Tibial nerve (tissue), 4 donors: ENCODE measurements around the gene SBNO2. TPM values are rescaled to one million over a fixed set of nuclear protein-coding genes. Genes with fewer than 3 reads are reported as not detected.

Experiments used
- DNase-seq, 2 donors: peaks; one replicate each; pipeline ENCODE4 v3.0.0-alpha.2; 2019; ENCODE audit warnings: low spot score in 2 of 2
- H3K27ac ChIP-seq, 4 donors: fragments of 200-600 bp; sonication (generic) in 3 of 4; one replicate each; pipeline ENCODE4 v1.5.1; 2017 to 2019; ENCODE audit warnings: mild to moderate bottlenecking in 1 of 4
- H3K27me3 ChIP-seq, 2 donors: fragments of 200-600 bp; sonication (generic) in 1 of 2; one replicate each; pipeline versions ENCODE4 v1.5.1 to v1.6.0; 2017 to 2019
- H3K36me3 ChIP-seq, 3 donors: fragments of 200-600 bp; sonication (generic); one replicate each; pipeline ENCODE4 v1.5.1; 2018 to 2019
- H3K4me1 ChIP-seq, 4 donors: fragments of 200-600 bp; sonication (generic) in 3 of 4; one replicate each; pipeline ENCODE4 v1.5.1; 2017 to 2019
- H3K4me3 ChIP-seq, 4 donors: fragments of 200-600 bp; sonication (generic) in 3 of 4; one replicate each; pipeline ENCODE4 v1.5.1; 2017 to 2019; ENCODE audit warnings: mild to moderate bottlenecking in 1 of 4, moderate library complexity in 1 of 4
- H3K9me3 ChIP-seq, 4 donors: fragments of 200-600 bp; sonication (generic) in 3 of 4; one replicate each; pipeline ENCODE4 v1.5.1; 2017 to 2019
- CTCF ChIP-seq, 5 experiments: fragments of 200-600 bp in 3 of 5; fragments of 450-650 bp in 2 of 5; sonication (generic) in 3 of 5; IDR thresholded peaks; one replicate each; pipeline ENCODE4 v1.5.1; 2016 to 2019; ENCODE audit warnings: antibody characterized with exemption in 5 of 5, mild to moderate bottlenecking in 3 of 5, moderate library complexity in 2 of 5
- EP300 ChIP-seq, 2 donors: sonication (generic); formaldehyde crosslinking; IDR thresholded peaks; one replicate each; pipeline ENCODE4 v1.6.1; 2017; ENCODE audit warnings: antibody characterized with exemption in 2 of 2, mild to moderate bottlenecking in 1 of 2
- POLR2A ChIP-seq, 2 donors: fragments of 450-650 bp; IDR thresholded peaks; one replicate each; pipeline ENCODE4 v1.6.1; 2017; ENCODE audit warnings: antibody characterized with exemption in 2 of 2, mild to moderate bottlenecking in 2 of 2, moderate library complexity in 2 of 2
- WGBS, 2 donors: methylation state at CpG; one replicate each; pipeline ENCODE4 v1.1.5; 2018; 5-methylcytosine and 5-hydroxymethylcytosine counted together
- total RNA-seq, 4 donors: library from RNA; depleted of rRNA; stranded (reverse); fragments of >200 nt; gene quantifications; one replicate each; pipeline ENCODE4 v1.1.0, GENCODE V29; 2016

The SBNO2 gene
- total RNA-seq, 4 donors from 2014 or later: 26.6 to 105 (median 39.3) TPM

DNA sequence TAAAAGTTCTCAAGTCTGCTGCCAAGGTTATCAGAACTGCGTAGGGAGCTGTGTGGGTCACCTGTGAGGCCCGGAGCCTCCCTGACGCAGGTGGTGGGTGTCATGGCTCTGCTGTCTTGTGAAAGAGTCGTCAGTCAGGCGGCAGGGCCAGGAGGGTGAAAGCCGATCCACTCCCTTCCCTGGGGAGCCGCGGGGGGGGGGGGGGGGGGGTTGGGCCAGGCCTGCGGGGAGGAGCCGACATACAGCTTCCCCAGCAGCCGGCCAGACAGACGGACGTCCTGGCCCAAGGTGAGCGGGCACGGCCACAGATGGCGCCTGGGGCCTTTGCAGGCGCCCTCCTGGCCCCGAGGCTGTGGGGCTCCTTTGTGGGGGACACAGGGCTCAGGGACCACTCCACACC lies 12.4 kb downstream of the SBNO2 start:
- H3K4me1 ChIP-seq: peaks cover 0 to 59% (median 11%) of the 10 kb centered on the region in 4 donors
- H3K4me3 ChIP-seq: no peak overlapping the region
- H3K36me3 ChIP-seq: peaks cover 0 to 25% (median 0%) of the 10 kb centered on the region in 3 donors
- no peaks in the 10 kb centered on the region for H3K27me3 ChIP-seq
- H3K9me3 ChIP-seq: no peaks in the 10 kb centered on the region
- DNase-seq: no peak
- TF ChIP-seq CTCF (IDR thresholded peaks at IDR 0.05) (no peak), POLR2A (IDR thresholded peaks at IDR 0.05) (no peak), EP300 (IDR thresholded peaks at IDR 0.05) (no peak)
- peak overlapping the region in 2 of 4 donors; percentile 36 to 48 for H3K27ac ChIP-seq
- 71 to 72% methylated on average over 5 to 10 of the region's 18 CpGs for WGBS, 2 donors

DNA sequence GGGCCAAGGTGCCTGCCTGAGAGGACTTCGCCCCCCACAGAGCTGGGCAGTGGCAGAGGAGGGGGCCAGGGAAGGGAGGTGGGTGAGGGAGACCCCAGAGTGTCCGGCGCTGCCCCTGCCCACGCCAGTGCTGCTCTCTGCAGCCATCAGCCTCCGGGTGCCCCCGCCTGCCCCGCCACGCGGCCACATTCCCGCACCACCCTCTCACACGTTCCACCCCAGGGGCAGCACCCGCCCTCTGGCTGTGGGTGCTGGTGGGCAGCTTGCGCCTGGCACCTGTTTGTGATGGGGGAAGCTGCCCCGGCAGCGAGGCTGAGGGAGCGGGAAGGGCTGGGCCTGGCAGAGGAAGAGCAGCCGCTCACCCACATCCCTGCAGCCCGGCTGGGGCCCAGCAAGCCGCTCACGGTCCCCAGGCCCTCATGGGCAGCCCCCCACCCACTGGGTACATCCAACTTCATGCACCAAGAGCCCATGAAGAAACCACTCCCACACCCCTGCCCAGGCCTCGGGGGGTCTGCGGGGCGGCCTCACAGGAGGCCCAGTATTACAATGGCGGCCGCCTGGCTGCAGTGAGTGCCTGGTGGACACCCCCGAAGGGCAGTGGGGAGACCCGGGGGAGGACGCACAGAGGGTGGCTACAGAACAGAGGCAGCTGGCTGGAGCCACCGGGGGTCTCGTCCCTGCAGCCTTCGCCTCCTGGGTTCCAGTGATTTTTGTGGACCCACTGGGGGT lies 14.0 kb downstream of the SBNO2 start:
- Histone ChIP-seq H3K4me3 (no peak overlapping the region), H3K27me3 (no peaks in the 10 kb centered on the region), H3K4me1 (peaks cover 0 to 64% (median 17%) of the 10 kb centered on the region in 4 donors), H3K9me3 (no peaks in the 10 kb centered on the region), H3K36me3 (peaks cover 0 to 19% (median 0%) of the 10 kb centered on the region in 3 donors), H3K27ac (peak overlapping the region in 1 of 4 donors; percentile 40)
- DNase-seq: no peak
- 69 to 85% methylated on average over 19 to 22 of the region's 31 CpGs for WGBS, 2 donors
- TF ChIP-seq EP300 (IDR thresholded peaks at IDR 0.05): no peak
- TF ChIP-seq CTCF (IDR thresholded peaks at IDR 0.05): no peak
- no peak for TF ChIP-seq POLR2A (IDR thresholded peaks at IDR 0.05)

DNA sequence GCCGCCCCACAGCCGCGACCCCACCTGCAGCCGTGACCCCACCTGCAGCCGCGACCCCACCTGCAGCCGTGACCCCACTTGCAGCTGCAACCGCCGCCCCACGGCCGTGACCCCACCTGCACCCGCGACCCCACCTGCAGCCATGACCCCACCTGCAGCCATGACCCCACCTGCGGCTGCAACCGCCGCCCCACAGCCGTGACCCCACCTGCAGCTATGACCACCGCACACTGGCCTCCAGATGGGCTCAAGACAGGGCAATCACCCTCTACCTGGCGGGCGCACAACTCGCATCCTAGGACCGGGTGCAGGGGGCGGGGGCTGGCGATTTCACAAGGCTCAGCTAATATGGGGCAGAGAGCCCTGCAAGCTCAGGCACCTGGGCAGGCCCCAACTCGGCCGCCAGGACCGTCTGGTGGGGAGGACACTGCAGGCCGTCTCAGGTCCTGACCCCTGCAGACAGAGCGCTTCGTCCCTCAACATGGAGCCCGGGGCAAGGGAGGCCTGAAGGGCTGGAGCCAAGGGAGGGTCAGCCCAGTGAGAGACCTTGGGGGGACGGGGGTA lies 15.1 kb downstream of the SBNO2 start:
- no peaks in the 10 kb centered on the region for H3K9me3 ChIP-seq
- no peaks in the 10 kb centered on the region for H3K27me3 ChIP-seq
- peaks cover 0 to 20% (median 0%) of the 10 kb centered on the region in 3 donors for H3K36me3 ChIP-seq
- 92 to 93% methylated on average over 19 to 30 of the region's 32 CpGs for WGBS, 2 donors
- no peak overlapping the region for H3K27ac ChIP-seq
- TF ChIP-seq CTCF (IDR thresholded peaks at IDR 0.05) (no peak), POLR2A (IDR thresholded peaks at IDR 0.05) (no peak), EP300 (IDR thresholded peaks at IDR 0.05) (no peak)
- DNase-seq: no peak
- peaks cover 0 to 70% (median 24%) of the 10 kb centered on the region in 4 donors for H3K4me1 ChIP-seq
- no peak overlapping the region for H3K4me3 ChIP-seq

- TF ChIP-seq CTCF (IDR thresholded peaks at IDR 0.05) (no peak), EP300 (IDR thresholded peaks at IDR 0.05) (no peak), POLR2A (IDR thresholded peaks at IDR 0.05) (no peak)
- H3K27ac ChIP-seq: peak overlapping the region in 1 of 4 donors; percentile 96
- no peak overlapping the region for H3K4me3 ChIP-seq
- H3K27me3 ChIP-seq: no peaks in the 10 kb centered on the region
- 89 to 90% methylated on average over 51 to 62 of the region's 69 CpGs for WGBS, 2 donors
- no peak for DNase-seq
- peaks cover 0 to 22% (median 0%) of the 10 kb centered on the region in 3 donors for H3K36me3 ChIP-seq
- no peaks in the 10 kb centered on the region for H3K9me3 ChIP-seq
- H3K4me1 ChIP-seq: peaks cover 0 to 70% (median 28%) of the 10 kb centered on the region in 4 donors
Measured at GRCh38 chr19:1157931-1158884, 15.9 kb downstream of the SBNO2 start.
